GM18517 (cell line): ENCODE results near the gene MYO7B.
"Not testable (repeated sequence)": the region's sequence is repeated elsewhere in the genome, so short reads cannot be mapped to it uniquely, and the experiment has no call there.

ENCODE experiments used
- ATAC-seq: cut with Tn5 transposase; IDR thresholded peaks from one replicate; pipeline ENCODE4 v1.9.1; 2021; ENCODE audit warnings: mild to moderate bottlenecking, moderate library complexity; ENCODE audit not compliant: unreplicated experiment

Gene MYO7B

DNA sequence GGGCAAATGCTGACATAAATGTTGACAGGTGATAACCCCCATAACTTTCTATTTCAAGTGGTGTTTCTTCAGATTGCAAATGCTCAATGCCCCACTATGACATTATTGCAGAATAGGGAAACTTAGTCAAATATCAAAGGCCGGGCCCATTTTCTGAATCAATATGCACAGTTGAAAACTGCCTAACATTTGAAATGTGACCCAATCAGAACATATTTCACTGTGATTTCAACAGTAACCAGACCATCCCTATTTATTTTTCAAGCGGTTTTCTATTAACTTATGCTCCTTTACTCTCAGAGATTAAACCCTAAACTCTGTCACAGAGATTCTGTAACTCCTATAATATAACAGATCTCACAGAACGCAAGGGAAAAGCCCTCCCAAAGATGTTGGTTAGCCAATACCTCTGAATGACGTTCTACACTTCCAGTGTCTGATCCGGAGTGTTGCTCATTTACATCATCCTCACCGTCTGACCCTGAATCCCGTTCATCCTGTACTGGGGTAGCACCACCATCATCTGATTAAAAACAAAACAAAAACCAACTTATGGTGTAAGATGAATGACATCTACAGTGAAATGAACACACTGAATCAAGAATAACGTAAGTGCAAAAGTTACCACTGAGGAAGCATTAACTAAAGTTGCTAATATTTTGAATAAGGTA is 12.1 kb upstream of the MYO7B start:
- ATAC-seq: no peak

DNA sequence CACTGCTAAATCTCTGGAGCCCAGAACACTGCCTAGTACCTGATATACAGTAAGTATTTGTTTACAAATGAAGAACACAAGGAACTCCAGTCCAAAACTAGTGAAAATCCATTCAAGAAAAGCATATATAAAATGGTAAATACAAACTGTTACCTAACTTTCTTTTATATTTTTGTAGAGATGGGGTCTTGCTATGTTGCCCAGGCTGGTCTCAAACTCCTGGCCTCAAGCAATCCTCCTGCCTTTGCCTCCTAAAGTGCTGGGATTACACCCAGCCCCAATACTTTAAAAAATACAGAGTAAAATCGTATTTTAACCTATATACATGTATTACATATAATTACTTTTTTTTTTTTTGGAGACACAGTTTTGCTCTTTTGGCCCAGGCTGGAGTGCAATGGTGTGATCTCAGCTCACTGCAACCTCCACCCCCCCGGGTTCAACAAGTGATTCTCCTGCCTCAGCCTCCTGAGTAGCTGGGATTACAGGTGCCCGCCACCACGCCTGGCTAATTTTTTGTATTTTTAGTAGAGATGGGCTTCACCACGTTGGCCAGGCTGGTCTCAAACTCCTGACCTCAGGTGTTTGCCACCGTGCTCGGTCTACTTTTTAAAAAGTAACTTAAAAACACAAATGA is 11.2 kb upstream of the MYO7B start:
- not testable (repeated sequence) for ATAC-seq

DNA sequence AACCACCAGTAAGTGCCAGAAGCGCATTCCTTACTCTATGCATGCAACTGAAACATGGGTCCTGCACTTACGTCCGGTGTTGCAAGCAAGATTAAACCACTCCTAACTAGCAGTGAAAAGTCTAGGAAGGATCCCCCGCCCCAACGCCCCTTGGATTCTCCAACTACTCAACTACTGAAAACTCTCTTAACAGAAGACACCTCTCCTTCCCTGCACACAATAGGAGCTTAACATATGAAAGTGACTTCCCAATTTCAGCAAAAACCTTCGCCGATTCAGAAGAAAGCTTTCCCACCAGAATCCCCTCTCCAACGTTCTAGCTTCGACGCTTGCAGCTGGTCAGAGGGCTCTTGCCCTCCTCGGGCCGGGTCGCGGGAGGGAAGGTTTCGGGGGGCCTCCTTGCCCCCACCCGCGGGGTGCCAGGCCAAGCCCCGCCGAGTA is 9.8 kb upstream of the MYO7B start:
- ATAC-seq: no peak

DNA sequence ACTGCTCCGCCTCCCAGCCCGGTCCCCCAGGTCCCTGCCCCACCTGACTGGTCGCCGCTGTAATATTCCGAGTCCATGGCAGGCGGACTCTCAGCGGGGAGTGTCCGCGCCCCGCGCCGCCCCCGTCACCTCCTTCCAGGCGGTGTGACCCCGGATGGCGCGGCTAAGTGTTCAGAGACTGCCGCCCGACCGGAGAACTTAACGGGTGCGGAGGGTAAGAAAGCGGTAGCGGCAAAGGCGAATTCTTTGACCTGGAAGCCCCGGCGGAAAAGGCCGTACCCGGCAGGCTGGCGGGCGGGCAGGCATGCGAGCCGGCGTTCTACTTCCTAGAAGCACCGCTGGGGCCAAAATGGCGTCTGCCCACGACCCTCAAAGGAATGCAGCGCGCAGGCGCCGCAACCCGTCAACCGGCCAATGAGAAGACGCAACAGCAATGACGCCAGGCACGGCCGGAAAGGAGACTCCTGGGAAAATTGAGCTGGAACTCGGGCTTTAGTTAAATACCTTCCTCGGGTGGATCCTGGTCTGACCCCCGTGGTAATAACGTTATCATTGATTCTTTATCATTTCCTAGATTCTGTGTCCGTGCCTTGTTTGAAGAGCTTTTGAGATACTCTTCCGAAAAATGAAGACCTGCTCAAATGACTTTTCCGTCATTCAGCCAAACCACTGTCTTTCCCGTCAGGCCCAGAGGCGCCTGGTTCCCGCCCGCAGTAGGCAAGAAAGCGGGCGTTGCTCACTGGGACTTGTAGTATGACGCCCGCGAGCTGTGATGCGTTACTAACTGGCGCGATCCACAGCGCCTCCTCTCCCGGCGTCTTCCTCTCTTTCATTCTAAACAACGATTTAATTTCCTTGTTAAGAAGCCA is 9.1 kb upstream of the MYO7B start, which contains the start of gene IWS1:
TSS of gene IWS1 (minus strand) at position 358 of the 869 bp plus-strand sequence. CDS start at position 77, 281 bp downstream.
- peak; percentile 91 for ATAC-seq

DNA sequence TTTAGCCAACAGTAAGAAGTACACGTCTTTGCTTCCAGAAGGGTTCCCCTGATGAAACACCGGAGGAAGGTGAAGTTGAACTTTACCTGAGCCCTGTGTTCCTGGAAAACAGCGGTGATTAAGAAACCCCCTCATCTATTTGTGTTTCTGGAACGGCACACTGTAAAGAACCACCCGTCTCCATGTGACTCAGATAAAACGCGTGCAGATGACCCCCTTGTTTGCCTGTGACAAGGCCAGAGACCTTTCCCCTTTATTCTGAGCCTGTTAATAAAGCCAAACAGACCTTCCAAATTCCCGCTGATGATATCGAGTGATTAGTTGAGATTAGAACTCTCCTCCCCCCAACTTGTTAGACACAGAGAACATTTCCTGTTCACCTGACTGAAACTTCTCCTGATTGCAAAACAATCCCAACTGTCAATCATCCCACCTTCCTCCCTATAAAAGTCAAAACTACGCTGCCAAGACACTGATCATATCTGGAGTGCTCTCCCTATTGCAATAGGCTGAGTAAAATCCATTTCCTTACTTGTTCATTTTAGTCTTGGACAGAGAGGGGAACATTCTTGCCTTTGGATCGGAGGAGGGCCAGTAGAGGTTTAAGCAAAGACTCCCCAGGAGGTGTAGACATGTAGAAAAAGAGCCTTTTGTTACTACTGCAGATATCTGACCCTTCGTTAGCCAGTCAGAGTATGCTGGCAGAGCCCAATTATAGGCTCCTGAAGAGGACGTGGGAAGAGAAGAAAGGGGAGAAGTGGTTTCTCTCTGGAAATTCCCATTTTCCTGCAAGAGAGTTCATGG is 8.3 kb upstream of the MYO7B start:
- ATAC-seq: peak; percentile 8

DNA sequence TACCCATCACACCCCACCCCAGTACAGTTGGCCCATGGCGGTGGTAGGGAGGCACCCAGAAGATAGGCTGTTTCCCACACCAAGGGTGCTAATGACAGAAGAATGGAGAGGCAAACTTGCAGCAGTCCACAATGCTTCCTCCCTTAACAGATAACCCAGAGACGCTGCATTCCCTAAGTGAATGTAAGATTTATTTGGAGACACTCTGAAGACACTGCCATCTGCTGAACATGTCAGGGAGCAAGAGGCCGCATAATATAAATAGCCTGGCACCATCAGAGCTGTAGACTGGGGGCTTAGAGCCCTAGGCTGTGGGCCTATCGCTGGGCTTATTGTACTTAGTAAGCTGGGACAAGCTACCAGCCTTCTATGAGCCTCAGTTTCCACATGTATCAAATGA is 7.0 kb upstream of the MYO7B start:
- no peak for ATAC-seq

DNA sequence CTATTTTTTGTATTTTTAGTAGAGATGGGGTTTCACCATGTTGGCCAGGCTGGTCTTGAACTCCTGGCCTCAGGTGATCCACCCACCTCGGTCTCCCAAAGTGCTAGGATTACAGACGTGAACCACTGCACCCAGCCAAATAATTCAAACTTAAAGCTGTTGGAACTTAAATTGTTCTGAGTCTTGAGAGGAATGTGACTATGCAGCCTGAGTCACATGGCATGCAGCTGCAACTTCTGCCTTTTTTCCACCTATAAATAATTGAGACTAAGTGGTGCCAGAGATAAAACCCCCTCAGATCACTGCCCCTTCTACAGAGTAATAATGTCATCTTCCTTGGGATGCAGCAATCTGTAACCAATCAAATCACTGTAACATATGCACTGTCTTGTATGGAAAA is 6.1 kb upstream of the MYO7B start:
- ATAC-seq: not testable (repeated sequence)

DNA sequence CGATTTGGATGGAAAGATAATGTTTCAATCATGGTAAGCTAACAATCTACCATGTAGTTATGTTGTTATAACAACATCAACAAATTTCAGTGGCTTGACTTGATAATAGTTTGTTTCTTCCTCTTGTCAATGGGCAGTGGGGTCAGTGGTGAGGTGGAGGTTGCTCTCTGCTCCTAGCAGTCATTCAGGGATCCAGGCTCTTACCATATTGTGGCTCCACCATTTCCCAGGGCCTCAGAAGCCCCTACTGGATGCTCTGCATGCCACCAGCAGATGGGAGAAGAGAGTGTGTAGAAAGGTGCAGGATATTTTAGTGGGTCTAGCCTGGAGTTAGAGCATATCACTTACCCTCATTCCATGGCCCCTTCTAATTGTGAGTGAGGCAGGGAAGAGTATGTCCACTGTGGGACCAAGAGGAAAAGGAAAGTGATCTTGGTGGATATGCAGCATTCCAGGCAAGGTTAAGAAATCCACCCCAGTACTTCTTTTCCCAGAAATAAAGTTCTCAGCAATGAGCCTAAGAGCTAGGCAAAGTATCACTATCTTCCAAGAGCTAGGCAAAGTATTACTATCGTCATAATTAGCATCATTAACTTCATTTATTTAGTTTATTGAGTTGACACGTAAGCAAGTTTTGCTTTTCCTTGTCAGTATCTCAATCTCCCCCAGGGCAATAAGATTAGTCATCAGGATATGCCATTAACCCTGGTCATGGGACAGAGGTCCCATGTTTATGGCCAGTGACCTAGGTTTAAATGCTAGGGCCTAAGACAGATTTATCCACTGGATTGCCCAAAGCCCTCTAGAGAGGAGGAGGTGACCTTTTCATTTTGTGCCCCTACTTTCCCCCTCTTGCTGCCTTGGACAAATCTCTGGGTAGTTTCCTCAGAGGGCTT is 5.0 kb upstream of the MYO7B start:
- ATAC-seq: no peak

DNA sequence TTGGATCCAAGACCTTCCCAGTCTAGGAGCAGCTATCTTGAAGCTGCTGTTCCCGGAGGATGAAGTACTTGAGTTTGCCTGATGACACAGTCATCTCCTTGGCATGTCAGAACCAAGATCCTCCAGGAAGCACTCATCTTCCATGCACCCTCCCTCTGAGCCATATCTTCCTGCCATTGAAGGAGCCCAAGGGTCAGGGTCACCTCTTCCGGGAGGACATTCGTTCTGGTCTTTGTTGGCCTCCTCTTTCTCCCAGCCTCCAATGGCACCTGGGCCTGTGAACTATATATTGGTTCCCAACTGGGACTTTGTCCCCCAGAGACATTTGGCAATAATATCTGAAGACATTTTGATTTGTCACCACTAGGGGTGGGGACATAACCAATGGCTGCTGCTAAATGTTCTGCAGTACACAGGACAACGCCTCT is 4.2 kb upstream of the MYO7B start:
- no peak for ATAC-seq

DNA sequence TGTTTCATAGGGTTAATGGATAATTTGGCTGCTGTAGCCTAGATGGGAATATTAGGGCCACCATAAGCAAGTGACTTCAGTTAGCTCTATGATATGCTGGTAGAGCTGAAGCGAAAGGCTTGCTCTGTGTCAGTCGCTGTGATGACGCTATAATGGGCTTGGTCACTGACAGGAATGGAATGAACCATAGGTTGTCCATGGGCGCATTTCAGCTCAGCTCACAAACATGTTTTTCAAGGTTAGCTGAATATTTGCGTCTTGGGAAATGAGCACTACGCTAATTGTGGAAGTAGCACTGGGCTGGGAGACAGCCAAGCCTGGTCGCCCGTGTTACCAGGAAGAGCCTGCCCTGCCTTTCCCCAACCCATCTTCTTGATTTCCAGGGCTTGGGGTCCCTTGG is 3.2 kb upstream of the MYO7B start:
- no peak for ATAC-seq

DNA sequence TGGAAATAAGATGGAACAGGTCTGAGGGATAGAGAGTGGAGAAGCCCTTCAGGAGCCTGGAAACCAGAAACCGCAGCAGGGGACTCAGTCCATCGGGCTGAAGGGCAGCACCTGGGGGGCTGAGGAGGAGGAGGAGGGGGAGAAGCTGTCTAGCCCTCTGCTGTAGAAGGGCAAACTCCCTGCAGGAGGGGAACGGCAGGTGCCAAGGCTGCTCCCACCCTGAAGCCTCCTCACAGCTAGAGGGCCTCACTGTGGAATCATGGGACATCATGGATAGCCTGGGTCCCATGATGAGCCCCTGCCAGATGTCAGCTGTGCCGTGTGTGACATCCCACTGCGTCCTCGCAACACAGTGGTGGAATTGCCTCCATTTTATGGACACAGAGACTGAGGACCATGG is 435 bp downstream of the MYO7B start:
- no peak for ATAC-seq

DNA sequence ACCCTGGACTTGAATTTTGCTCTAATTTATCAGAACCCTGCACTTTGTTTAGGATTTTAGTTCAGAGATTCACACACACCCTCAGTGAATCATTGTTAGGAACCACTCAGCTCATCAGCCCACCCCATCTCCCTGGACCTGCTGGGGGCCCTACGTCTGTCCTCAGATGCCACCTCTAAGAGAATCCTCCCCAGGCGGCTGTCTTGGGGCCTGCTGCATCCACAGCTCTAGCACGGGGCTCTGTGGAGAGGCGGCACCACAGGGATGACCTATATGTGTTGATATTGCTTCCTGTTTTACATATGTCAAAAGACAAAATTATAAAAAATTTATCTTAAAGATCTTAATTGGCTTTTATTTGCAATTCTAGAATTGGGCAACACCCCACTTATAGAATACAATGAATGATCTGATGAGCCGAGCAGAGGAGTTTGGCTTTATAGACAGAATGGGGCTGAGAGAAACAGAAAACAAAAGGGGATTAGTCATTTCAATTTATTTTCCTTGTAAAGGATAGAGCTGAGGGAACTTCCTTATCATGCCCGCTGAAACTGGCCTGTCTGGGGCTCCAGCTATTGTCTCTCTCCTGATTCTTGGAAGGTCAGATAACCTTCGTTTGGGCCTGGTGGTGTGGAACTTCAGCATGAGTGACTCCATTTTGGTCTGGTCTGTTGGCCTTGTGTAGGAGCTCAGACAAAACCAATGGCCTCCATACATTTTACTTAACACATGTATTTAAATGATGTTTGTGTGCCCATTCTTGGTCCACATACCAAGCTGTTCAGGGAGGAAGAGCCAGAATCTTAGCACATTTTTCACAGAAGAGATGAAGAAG is 1.4 kb downstream of the MYO7B start:
- no peak for ATAC-seq

DNA sequence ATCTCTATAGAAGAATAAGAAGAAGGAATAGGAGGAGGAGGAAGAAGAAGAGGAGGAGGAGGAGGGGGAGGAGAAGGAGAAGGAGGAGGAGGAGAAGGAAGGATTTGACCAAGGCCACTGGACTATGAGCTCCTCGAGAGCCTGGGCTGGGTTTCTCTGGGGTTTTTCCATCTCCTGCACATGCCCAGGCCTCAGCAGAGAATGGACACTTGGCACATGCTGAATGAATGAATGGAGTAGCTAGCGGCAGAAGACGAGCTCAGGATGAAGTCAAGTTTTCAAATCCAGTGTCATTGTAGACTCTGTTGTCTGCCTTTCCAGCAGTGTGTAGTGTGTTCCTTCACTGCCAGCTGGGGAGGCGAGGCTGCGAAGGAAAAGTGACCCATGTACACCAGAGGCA is 2.2 kb downstream of the MYO7B start:
- ATAC-seq: no peak

DNA sequence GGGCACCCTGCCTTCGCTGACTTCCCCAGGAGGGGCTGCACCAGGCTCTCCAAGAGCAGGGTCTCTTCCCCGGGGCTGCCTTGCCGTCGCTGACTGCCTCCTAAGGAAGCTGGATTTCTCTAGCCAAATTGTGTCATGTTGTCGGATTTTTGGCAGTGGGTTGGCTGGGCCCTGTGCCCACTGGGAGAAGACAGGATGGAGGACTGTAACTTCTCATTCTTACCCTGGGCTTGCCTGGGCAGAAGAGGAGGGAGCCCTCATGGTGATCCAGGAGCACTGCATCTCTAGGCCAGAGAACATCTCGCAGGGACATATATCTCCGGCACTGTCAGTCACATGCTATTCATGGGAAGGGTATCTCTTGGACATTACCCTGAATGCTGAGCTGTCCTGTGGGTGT is 6.3 kb downstream of the MYO7B start:
- ATAC-seq: no peak

DNA sequence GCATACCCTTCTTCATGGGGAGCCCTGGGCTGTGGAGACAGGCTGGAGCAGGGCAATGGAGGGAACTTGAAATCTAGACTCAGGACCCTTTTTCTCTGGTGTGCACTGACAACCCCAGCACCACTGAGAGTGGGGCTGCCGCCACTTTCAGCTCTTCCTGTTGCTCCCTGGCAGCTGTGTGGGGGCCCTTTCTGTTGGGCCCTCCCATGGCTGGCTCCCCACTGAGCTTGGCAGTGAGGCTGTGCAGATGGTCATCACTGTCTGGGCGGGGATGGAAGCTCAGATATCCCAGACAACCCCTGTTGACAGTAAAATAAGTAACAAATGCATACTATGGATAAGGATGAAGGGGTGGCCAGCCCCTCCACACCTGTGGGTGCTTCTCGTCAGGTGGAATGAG is 6.7 kb downstream of the MYO7B start:
- no peak for ATAC-seq

DNA sequence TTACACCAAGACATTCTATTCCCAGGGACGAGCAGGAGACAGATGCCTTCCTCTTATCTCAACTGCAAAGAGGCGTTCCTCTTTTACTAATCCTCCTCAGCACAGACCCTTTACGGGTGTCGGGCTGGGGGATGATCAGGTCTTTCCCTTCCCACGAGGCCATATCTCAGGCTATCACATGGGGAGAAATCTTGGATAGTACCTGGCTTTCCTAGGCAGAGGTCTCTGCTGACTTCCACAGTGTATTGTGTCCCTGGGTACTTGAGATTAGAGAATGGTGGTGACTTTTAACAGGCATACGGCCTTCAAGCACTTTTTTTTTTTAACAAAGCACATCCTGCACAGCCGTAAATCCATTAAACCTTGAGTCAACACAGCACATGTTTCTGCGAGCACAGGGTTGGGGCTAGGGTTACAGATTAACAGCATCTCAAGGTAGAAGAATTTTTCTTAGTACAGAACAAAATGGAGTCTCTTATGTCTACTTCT is 7.6 kb downstream of the MYO7B start:
- not testable (repeated sequence) for ATAC-seq

DNA sequence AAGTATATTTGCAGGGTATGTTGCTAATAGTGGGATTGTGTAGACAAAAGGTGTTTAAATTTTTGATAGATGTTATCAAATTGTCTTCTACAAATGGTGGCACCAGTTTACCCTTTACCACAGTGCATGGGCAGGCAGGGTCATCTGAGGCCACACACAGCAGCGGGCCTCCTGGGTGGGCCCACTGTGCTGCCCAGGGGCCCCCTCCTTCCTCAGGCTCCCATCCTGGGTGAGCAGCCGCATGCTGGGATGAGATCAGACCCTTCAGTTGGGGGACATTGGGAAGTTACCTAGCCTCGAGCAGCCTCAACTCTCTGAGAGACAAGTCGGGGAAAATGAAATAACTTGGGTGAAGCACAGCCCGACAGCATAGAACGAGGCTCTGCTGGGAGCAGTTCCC is 9.7 kb downstream of the MYO7B start:
- ATAC-seq: no peak

DNA sequence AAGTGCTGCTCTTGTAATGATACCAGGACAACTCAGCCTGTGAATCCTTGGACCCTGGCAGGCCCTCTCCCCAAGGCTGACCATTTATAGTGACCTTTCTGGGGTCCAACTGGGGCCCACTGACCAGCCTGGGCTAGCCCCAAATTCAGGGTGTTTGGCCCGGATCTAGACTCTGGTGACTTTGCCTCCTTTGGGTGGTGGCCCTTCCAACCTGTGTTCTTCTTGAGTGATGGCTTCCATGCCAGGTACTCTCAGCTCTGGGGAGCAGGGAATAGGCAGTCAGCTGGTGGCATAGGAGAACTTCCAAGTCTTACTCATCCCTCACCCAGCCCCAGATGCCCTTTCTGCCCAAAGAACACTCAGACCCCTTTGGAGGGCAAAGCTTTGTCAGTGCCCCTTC is 10.3 kb downstream of the MYO7B start:
- no peak for ATAC-seq

DNA sequence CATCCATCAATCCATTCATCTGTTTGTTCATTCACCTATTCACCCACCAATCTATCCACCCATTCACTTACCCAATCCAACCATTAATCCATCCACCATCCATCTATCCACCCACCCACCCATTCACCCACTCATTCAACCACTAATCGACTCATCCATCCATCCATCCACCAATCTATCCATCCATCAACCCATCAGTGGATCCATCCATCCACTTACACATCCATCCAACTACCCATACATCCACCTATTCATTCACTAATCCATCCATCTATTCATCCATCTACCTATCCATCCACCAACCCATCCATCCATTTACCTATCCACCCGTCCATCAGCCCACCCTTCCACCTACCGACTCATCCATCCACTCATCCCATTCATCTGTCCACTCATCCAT is 11.3 kb downstream of the MYO7B start:
- no peak for ATAC-seq
